Measurements from ENCODE around the gene GFRA4.

GFRA4 gene

DNA sequence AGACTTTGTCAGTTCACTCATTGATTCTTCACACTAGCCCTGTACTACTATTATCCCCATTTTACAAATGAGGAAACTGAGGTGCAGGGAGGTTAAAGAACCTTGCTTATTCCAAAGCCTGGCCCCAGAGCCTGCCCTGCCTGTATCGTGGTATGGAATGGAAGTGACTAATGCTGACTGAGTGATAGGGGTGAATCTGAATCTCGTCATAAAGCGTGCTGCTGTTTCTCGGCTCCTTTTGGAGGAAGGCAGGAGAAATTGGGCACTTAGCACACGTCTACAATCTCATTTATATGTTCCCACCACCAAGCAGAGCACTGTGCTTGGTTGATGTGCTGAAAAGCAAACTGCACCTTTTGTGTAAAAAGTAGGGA lies 17.1 kb downstream of the GFRA4 start:
- no peak overlapping the region for H3K27ac ChIP-seq
- TF ChIP-seq ZFX (IDR thresholded peaks at IDR 0.05) = no peak
- TF ChIP-seq, protein P1, sequence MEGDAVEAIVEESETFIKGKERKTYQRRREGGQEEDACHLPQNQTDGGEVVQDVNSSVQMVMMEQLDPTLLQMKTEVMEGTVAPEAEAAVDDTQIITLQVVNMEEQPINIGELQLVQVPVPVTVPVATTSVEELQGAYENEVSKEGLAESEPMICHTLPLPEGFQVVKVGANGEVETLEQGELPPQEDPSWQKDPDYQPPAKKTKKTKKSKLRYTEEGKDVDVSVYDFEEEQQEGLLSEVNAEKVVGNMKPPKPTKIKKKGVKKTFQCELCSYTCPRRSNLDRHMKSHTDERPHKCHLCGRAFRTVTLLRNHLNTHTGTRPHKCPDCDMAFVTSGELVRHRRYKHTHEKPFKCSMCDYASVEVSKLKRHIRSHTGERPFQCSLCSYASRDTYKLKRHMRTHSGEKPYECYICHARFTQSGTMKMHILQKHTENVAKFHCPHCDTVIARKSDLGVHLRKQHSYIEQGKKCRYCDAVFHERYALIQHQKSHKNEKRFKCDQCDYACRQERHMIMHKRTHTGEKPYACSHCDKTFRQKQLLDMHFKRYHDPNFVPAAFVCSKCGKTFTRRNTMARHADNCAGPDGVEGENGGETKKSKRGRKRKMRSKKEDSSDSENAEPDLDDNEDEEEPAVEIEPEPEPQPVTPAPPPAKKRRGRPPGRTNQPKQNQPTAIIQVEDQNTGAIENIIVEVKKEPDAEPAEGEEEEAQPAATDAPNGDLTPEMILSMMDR (conservative IDR thresholded peaks at IDR 0.05) = no peak

DNA sequence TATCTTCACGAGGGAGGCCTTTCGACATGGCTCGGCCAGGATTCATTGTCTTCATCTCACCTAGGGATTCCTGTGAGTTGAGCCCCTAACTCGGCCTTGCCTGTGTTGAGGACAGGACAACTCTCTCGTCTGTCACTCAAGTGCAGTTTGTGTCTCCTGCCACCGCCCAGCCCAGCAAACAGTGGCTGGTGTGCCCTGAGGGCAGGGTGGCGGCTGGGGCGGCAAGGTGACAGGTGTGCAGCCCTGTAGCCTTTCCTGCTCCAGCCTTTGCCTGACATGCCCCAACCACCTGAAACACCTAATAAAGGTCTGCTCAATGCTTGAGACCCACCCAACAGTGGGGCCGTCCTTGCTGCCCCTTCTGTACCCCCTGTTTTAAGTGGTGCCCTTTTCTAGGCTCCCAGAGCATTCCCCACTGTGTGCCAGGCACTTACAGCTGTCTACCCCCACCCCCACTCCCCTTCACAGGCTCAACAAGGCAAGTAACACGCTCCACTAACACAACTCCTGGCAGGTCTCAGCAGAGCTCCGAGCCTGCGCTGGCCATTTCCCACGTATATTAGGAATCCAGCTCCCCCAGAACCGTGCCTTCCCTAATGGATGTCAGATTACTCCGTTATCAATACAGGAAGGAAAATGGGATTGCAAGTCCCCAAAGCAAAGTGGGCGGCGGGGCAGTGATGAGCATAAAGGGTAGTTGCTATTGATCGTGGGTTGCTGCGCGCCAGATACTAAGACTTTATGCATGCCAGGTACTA lies 17.7 kb downstream of the GFRA4 start:
- TF ChIP-seq, protein P1 (conservative IDR thresholded peaks at IDR 0.05) = no peak
- TF ChIP-seq ZFX (IDR thresholded peaks at IDR 0.05) = no peak
- H3K27ac ChIP-seq = no peak overlapping the region

DNA sequence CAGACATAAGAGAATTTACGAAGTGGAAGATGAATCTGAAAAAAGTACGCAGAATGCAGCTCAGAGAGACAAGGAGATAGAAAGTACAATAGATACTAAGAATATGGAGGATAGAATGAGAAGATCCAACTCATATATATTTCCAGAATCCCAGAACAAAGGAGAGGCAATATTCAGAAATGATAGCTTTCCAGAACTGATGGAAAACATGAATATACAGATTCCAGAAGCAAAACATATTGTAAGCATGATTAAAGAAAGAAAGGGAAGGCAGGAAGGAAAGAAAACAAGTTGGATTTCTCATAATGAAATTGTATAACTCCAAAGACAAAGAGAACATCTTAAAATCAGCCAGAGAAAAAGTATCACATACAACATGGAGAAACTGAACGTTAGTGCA lies 22.9 kb downstream of the GFRA4 start:
- TF ChIP-seq ZFX (IDR thresholded peaks at IDR 0.05) = no peak
- TF ChIP-seq, protein P1 (conservative IDR thresholded peaks at IDR 0.05) = no peak
- no peak overlapping the region for H3K27ac ChIP-seq

DNA sequence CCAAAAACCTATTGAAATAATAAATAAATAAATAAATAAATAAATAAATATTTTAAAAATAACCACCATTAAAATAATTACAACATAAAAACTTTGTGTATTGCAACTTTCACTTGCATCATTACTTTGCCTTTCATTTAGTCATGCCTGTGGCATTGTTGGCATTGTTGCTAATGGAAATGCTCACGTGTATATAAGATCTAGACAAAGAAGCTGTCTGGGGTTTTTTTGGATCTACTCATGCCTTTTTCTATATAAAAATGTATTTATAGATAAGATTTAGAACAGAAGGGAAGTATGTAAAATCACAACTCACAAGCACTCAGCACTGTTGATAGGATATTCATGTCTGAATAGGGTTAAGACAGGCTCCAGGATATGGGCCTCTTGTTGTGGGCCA lies 27.9 kb downstream of the GFRA4 start:
- H3K27ac ChIP-seq = no peak overlapping the region
- TF ChIP-seq, protein P1 (conservative IDR thresholded peaks at IDR 0.05) = no peak
- TF ChIP-seq ZFX (IDR thresholded peaks at IDR 0.05) = no peak

DNA sequence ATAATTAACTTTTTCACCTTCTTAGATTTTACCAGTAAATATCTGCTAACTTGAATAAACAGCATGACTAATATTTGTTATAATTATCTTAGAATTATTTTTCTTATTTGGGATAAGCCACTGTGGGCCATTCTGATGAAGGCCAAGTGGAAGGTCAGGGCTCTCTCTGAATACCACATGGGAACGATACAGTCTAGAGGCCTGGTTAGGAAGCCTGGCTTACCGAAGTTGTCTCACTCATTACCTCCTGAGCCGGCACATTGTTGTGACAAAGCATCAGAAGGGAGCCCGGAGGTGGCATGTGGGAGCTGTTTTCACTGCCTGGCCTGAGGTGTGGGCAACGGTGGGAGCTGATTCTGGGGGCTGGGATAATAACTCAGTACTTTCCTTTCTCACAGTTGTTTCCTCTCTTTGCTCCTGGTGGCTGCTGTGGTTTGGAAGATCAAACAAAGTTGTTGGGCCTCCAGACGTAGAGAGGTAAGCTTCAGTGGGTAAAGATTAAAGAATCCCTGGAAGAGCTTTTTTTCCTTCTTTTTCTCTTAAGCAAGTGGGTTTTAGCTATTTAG lies 29.2 kb downstream of the GFRA4 start:
- TF ChIP-seq, protein P1 (conservative IDR thresholded peaks at IDR 0.05) = no peak
- no peak for TF ChIP-seq ZFX (IDR thresholded peaks at IDR 0.05)
- no peak overlapping the region for H3K27ac ChIP-seq

DNA sequence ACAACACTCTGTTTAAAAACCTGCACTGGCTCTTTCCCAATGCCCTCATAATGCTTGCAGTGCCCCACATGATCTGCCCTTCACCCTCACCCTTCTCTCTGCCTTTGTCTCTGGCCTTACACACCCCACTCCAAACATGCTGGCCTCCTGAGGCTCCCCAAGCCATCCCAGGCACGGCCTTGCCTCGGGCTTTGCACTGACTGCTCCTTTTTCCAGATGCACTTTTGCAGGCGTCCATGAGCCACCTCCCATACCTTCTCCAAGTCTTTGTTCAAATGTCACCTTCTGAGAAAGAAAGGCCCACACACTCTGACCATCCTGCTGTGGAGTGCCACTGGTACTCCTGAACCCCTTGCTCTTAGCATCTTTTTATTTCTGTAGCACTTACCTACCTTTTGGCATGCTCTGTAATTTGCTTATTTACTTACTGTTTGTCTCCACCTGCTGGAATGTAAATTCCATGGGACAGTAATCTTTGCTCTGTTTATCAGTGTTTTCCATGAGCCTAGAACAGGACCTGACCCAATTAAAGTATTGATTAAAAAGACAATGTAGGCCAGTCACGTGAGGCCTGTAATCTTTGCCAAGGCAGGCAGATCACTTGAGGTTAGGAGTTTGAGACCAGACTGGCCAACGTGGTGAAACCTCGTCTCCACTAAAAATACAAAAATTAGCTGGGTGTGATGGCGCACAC lies 30.7 kb downstream of the GFRA4 start:
- H3K27ac ChIP-seq = no peak overlapping the region
- TF ChIP-seq ZFX (IDR thresholded peaks at IDR 0.05) = no peak
- TF ChIP-seq, protein P1 (conservative IDR thresholded peaks at IDR 0.05) = peak; percentile 52

DNA sequence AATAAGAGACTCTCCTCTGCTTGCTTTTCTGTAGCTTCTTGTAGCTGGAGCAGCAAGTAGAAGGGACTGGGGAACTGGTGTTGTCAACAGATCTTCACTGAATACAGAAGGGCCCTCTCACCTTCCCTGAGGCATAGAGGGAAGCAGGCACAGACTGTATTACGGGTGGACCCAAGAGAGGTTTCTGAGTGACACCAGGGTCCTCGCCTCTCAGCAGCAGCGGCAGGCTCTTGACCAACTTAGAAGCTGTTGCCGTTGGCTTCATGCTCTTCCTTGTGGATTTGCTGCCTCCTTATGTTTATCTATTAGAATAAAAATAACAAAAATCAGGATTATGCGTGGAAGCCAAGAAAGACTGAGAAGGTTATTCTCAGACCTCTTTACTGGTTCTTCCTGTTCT lies 31.7 kb downstream of the GFRA4 start:
- TF ChIP-seq, protein P1 (conservative IDR thresholded peaks at IDR 0.05) = no peak
- no peak for TF ChIP-seq ZFX (IDR thresholded peaks at IDR 0.05)
- no peak overlapping the region for H3K27ac ChIP-seq

Measured in C4-2B (cell line).